Body of pancreas (tissue), 4 donors: ENCODE measurements around the gene PLOD2.

Experiments
- CTCF ChIP-seq, 7 experiments: fragments of 450-650 bp in 4 of 7; fragments of 200-600 bp in 3 of 7; sonication (generic) in 3 of 7; IDR thresholded peaks; one replicate each; pipeline ENCODE4 v1.5.1; 2016 to 2019; ENCODE audit warnings: antibody characterized with exemption in 7 of 7
- POLR2A ChIP-seq, 3 donors: fragments of 450-650 bp; IDR thresholded peaks; one replicate each; pipeline ENCODE4 v1.6.1; 2016; ENCODE audit warnings: antibody characterized with exemption in 3 of 3, mild to moderate bottlenecking in 2 of 3

DNA sequence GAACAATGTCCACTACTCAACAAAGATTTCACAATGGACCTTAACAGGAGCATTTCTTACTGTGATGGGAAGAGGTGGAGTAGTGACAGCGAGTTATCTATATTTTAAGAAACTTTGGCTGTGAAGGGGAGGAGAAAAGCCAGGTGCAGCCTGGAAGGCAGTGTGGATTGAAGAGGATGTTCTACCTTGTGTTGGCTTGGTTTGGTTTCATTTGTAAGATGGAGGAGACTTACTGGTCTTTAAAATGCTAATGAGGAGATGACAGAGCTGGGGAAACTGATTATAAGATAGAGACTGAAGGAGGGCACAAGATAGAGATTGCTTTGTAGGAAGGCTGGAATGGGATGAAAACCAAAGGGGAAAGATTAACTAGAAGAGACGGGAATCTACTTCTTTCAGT lies 59.4 kb downstream of the PLOD2 start:
- no peak for TF ChIP-seq CTCF (IDR thresholded peaks at IDR 0.05)
- no peak for TF ChIP-seq POLR2A (IDR thresholded peaks at IDR 0.05)
